HEK293T (cell line): ENCODE data around the gene AP2A1.

Experiments used
- FOXM1 ChIP-seq: fragments of 450-650 bp; IDR thresholded peaks from 2 replicates; pipeline ENCODE4 v1.6.1; 2017; ENCODE audit warnings: mild to moderate bottlenecking, borderline replicate concordance
- TARDBP ChIP-seq: fragments of 450-650 bp; IDR thresholded peaks from 2 replicates; pipeline ENCODE4 v1.6.1; 2016
- TF ChIP-seq, protein P1 (sequence below): fragments of 450-650 bp; IDR thresholded peaks from 2 replicates; pipeline ENCODE4 v1.6.1; 2016

DNA sequence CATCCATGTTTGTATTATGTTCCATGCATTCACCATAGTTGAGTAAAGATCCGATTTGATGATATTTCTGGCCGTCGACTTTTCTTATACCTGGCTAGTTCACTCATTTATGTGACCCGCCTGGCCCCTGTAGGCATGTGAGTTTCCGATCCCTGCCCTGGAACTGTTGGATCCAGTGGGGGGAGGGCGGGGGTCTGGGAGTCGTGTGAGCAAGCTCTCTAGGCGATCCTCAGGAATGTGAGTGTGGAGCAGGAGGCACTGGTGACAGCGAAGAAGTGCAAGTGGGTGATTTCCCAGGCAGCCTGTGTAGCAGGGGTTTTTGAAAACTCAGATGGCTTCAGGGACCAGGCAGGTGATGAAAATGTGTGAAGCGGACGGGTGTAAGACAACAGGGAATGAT, 73.5 kb downstream of the AP2A1 start:
- TF ChIP-seq FOXM1 (no peak), TARDBP (no peak)
- TF ChIP-seq, protein P1, sequence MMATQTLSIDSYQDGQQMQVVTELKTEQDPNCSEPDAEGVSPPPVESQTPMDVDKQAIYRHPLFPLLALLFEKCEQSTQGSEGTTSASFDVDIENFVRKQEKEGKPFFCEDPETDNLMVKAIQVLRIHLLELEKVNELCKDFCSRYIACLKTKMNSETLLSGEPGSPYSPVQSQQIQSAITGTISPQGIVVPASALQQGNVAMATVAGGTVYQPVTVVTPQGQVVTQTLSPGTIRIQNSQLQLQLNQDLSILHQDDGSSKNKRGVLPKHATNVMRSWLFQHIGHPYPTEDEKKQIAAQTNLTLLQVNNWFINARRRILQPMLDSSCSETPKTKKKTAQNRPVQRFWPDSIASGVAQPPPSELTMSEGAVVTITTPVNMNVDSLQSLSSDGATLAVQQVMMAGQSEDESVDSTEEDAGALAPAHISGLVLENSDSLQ, result no peak
